NB4 (cell line): ENCODE data around the gene CXXC5.
A peak's percentile ranks its signal among the peaks of the same experiment; 100 is the strongest.

Experiments
- DNase-seq: peaks from one replicate; pipeline ENCODE4 v3.0.0; 2010; ENCODE audit warnings: low read depth
- H3K4me3 ChIP-seq: one replicate; pipeline ENCODE4 v1.5.1; 2011; ENCODE audit warnings: mild to moderate bottlenecking, low read depth, low read length, moderate library complexity
- CTCF ChIP-seq: IDR thresholded peaks from one replicate; pipeline ENCODE4 v1.5.1; 2012; ENCODE audit warnings: low read depth, low read length
- MYC ChIP-seq: IDR thresholded peaks from 2 replicates; pipeline ENCODE4 v1.6.1; 2011; ENCODE audit warnings: low read depth, low read length
- POLR2A ChIP-seq: IDR thresholded peaks from 2 replicates; pipeline ENCODE4 v1.6.1; 2011; ENCODE audit warnings: mild to moderate bottlenecking; ENCODE audit not compliant: insufficient read length; ENCODE audit errors: extremely low read depth
- TF ChIP-seq, protein P1 (sequence below): IDR thresholded peaks from 2 replicates; pipeline ENCODE4 v1.6.1; 2011; ENCODE audit warnings: low read depth, low read length

CXXC5 gene

GRCh38 chr5:139677736-139678613 lies 29.8 kb downstream of the CXXC5 start:
- no peak for TF ChIP-seq MYC
- no peak for TF ChIP-seq CTCF
- TF ChIP-seq, protein P1, sequence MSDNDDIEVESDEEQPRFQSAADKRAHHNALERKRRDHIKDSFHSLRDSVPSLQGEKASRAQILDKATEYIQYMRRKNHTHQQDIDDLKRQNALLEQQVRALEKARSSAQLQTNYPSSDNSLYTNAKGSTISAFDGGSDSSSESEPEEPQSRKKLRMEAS: no peak
- TF ChIP-seq POLR2A: no peak
- H3K4me3 ChIP-seq: no peak overlapping the region
- no peak for DNase-seq

GRCh38 chr5:139678751-139679750 lies 30.9 kb downstream of the CXXC5 start:
- no peak for TF ChIP-seq CTCF
- no peak for TF ChIP-seq MYC
- TF ChIP-seq, protein P1: no peak
- no peak for TF ChIP-seq POLR2A
- peak; percentile 46 for DNase-seq

GRCh38 chr5:139680368-139681111 lies 32.4 kb downstream of the CXXC5 start:
- no peak for TF ChIP-seq POLR2A
- TF ChIP-seq, protein P1: no peak
- TF ChIP-seq CTCF: no peak
- no peak for TF ChIP-seq MYC
- no peak for DNase-seq

More at GRCh38 chr5:139678751-139679750, 30.9 kb downstream of the CXXC5 start:
- no peak overlapping the region for H3K4me3 ChIP-seq

DNA sequence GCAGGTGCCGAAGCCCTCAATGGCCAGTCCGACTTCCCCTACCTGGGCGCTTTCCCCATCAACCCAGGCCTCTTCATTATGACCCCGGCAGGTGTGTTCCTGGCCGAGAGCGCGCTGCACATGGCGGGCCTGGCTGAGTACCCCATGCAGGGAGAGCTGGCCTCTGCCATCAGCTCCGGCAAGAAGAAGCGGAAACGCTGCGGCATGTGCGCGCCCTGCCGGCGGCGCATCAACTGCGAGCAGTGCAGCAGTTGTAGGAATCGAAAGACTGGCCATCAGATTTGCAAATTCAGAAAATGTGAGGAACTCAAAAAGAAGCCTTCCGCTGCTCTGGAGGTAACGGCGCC lies 32.9 kb downstream of the CXXC5 start:
- DNase-seq: no peak
- H3K4me3 ChIP-seq: no peak overlapping the region
- TF ChIP-seq, protein P1: no peak

More at GRCh38 chr5:139680368-139681111, 32.4 kb downstream of the CXXC5 start:
- H3K4me3 ChIP-seq: no peak overlapping the region

DNA sequence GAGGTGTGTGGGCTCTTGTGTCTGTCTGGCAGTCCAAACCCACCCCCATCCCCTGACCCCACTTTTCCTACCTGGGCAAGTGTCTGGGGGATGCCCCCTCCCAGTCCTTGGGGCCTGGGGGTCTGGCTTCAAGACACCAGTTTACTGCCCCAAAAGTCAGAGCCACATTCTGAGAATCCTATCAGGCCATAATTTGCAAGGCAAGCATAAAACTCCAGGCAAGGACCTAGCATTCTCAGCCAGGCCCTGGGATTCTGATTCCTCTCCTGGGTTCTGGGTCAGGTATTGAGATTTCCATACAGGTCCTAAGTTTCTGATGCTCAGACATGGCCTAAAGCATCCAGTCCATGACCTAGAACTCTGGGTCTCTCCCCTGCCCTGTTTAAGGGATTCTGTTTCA lies 33.3 kb downstream of the CXXC5 start:
- TF ChIP-seq CTCF: no peak
- no peak for TF ChIP-seq MYC
- no peak overlapping the region for H3K4me3 ChIP-seq
- DNase-seq: no peak
